ENCODE results near the gene BAAT. TPM values are rescaled to one million over a fixed set of nuclear protein-coding genes. Genes with fewer than 3 reads are reported as not detected.

The BAAT gene
- total RNA-seq, 4 donors from 2014 or later = not detected

- intact Hi-C loops (cut with DNase I) = no loop called here
- H3K27me3 ChIP-seq = no peaks in the 10 kb centered on the region
- WGBS, 2 donors = 59 to 69% methylated on average over 2 of the region's 2 CpGs
These were observed 12.3 kb downstream of the BAAT start for GRCh38 chr9:101372327-101373118.

GRCh38 chr9:101371813-101372212 lies 13.0 kb downstream of the BAAT start:
- Histone ChIP-seq H3K4me3 (replicated peaks in 1 of 3) (no peak overlapping the region), H3K36me3 (no peaks in the 10 kb centered on the region), H3K9me3 (no peaks in the 10 kb centered on the region), H3K27ac (no peak overlapping the region), H3K4me1 (no peaks in the 10 kb centered on the region), H3K27me3 (no peaks in the 10 kb centered on the region)
- TF ChIP-seq CTCF (IDR thresholded peaks at IDR 0.05) = no peak
- TF ChIP-seq POLR2A (IDR thresholded peaks at IDR 0.05) = no peak
- no peak for DNase-seq
- intact Hi-C loops (cut with DNase I) = no loop called here
- 94% methylated on average over 3 of the region's 3 CpGs for WGBS, 2 donors

More at GRCh38 chr9:101372327-101373118, 12.3 kb downstream of the BAAT start:
- Histone ChIP-seq H3K27ac (no peak overlapping the region), H3K4me1 (no peaks in the 10 kb centered on the region), H3K36me3 (no peaks in the 10 kb centered on the region), H3K9me3 (no peaks in the 10 kb centered on the region), H3K4me3 (replicated peaks in 1 of 3) (no peak overlapping the region)
- no peak for TF ChIP-seq POLR2A (IDR thresholded peaks at IDR 0.05)
- TF ChIP-seq CTCF (IDR thresholded peaks at IDR 0.05) = no peak
- DNase-seq = no peak

- no peak for DNase-seq
- intact Hi-C loops (cut with DNase I) = no loop called here
- H3K9me3 ChIP-seq = no peaks in the 10 kb centered on the region
- H3K4me1 ChIP-seq = no peaks in the 10 kb centered on the region
- WGBS, 2 donors = 55 to 83% methylated on average over 2 of the region's 2 CpGs
- no peak overlapping the region for H3K27ac ChIP-seq
- TF ChIP-seq CTCF (IDR thresholded peaks at IDR 0.05) = no peak
- no peak for TF ChIP-seq POLR2A (IDR thresholded peaks at IDR 0.05)
- no peak overlapping the region for H3K4me3 ChIP-seq (replicated peaks in 1 of 3)
- no peaks in the 10 kb centered on the region for H3K36me3 ChIP-seq
- no peaks in the 10 kb centered on the region for H3K27me3 ChIP-seq
These were observed 14.8 kb downstream of the BAAT start for GRCh38 chr9:101369884-101370531.

GRCh38 chr9:101369286-101369685 lies 15.5 kb downstream of the BAAT start:
- DNase-seq = no peak
- 80 to 86% methylated on average over 2 of the region's 2 CpGs for WGBS, 2 donors
- no peak for TF ChIP-seq POLR2A (IDR thresholded peaks at IDR 0.05)
- no peak for TF ChIP-seq CTCF (IDR thresholded peaks at IDR 0.05)
- Histone ChIP-seq H3K27me3 (no peaks in the 10 kb centered on the region), H3K4me1 (no peaks in the 10 kb centered on the region), H3K9me3 (no peaks in the 10 kb centered on the region), H3K4me3 (replicated peaks in 1 of 3) (no peak overlapping the region), H3K36me3 (no peaks in the 10 kb centered on the region), H3K27ac (no peak overlapping the region)
- intact Hi-C loops (cut with DNase I) = no loop called here

GRCh38 chr9:101367323-101367722 lies 17.5 kb downstream of the BAAT start:
- Histone ChIP-seq H3K4me3 (replicated peaks in 1 of 3) (no peak overlapping the region), H3K27ac (no peak overlapping the region), H3K9me3 (no peaks in the 10 kb centered on the region), H3K36me3 (no peaks in the 10 kb centered on the region), H3K27me3 (no peaks in the 10 kb centered on the region), H3K4me1 (no peaks in the 10 kb centered on the region)
- WGBS, 2 donors = 93 to 96% methylated on average over 3 of the region's 3 CpGs
- DNase-seq = no peak
- TF ChIP-seq CTCF (IDR thresholded peaks at IDR 0.05) (no peak), POLR2A (IDR thresholded peaks at IDR 0.05) (no peak)
- intact Hi-C loops (cut with DNase I) = no loop called here

All from thyroid gland (tissue), 4 donors.